NCI-H82 treated with DMSO at 0.1 percent for 48 hours (cell line): ENCODE data around the gene TNFSF8.

ENCODE experiments used
- DNase-seq: peaks from one replicate; lab custom pipeline; 2025; ENCODE audit not compliant: unreplicated experiment; lab: John Stamatoyannopoulos, UW

The TNFSF8 gene

GRCh38 chr9:114930056-114930812 lies at the start of gene TNFSF8:
TNFSF8 (minus strand) TSS chr9:114930591; CDS start chr9:114930303, 288 bp downstream.
- no peak for DNase-seq

- no peak for DNase-seq
These were observed 42.8 kb upstream of the TNFSF8 start for GRCh38 chr9:114973216-114973615.

- no peak for DNase-seq
These were observed 42.2 kb upstream of the TNFSF8 start for GRCh38 chr9:114972510-114973136.

- DNase-seq = no peak
These were observed 38.9 kb upstream of the TNFSF8 start for GRCh38 chr9:114969269-114969668.

GRCh38 chr9:114968671-114969070 lies 38.3 kb upstream of the TNFSF8 start:
- no peak for DNase-seq

GRCh38 chr9:114965564-114965963 lies 35.2 kb upstream of the TNFSF8 start:
- DNase-seq = no peak

GRCh38 chr9:114962809-114963208 lies 32.4 kb upstream of the TNFSF8 start:
- no peak for DNase-seq

- no peak for DNase-seq
These were observed 29.9 kb upstream of the TNFSF8 start for GRCh38 chr9:114960276-114960675.

GRCh38 chr9:114958844-114959235 lies 28.4 kb upstream of the TNFSF8 start:
- DNase-seq = no peak

GRCh38 chr9:114958021-114958843 lies 27.8 kb upstream of the TNFSF8 start:
- no peak for DNase-seq

- DNase-seq = no peak
These were observed 27.2 kb upstream of the TNFSF8 start for GRCh38 chr9:114957558-114957957.

GRCh38 chr9:114954956-114955582 lies 24.7 kb upstream of the TNFSF8 start:
- DNase-seq = no peak

GRCh38 chr9:114953959-114954358 lies 23.6 kb upstream of the TNFSF8 start:
- DNase-seq = no peak

- no peak for DNase-seq
These were observed 22.7 kb upstream of the TNFSF8 start for GRCh38 chr9:114953046-114953445.

- no peak for DNase-seq
These were observed 20.4 kb upstream of the TNFSF8 start for GRCh38 chr9:114950761-114951160.

- no peak for DNase-seq
These were observed 16.7 kb upstream of the TNFSF8 start for GRCh38 chr9:114947058-114947457.

GRCh38 chr9:114945616-114946412 lies 15.4 kb upstream of the TNFSF8 start:
- DNase-seq = no peak

GRCh38 chr9:114941376-114941775 lies 11.0 kb upstream of the TNFSF8 start:
- no peak for DNase-seq

GRCh38 chr9:114938687-114939575 lies 8.5 kb upstream of the TNFSF8 start:
- no peak for DNase-seq

- no peak for DNase-seq
These were observed 7.1 kb upstream of the TNFSF8 start for GRCh38 chr9:114937516-114937915.
